ENCODE measurements around the gene SLC39A8. TPM values are rescaled to one million over a fixed set of nuclear protein-coding genes. Genes with fewer than 3 reads are reported as not detected.

Gene SLC39A8
- total and polyA plus RNA-seq, 12 donors: 2.0 to 24.2 (median 8.2) TPM

- no peak overlapping the region for H3K4me3 ChIP-seq
- no peaks in the 10 kb centered on the region for H3K9me3 ChIP-seq (replicated peaks in 1 of 3)
- intact Hi-C loops (cut with DNase I): no loop called here
- H3K4me1 ChIP-seq (replicated peaks in 1 of 2): no peaks in the 10 kb centered on the region
- no peak overlapping the region for H3K27ac ChIP-seq
- TF ChIP-seq POLR2A (IDR thresholded peaks at IDR 0.05) (no peak), CTCF (IDR thresholded peaks at IDR 0.05) (no peak)
- H3K36me3 ChIP-seq (replicated peaks in 1 of 2): no peaks in the 10 kb centered on the region
- WGBS, 4 donors: 69 to 84% (median 76%) methylated on average over 3 of the region's 3 CpGs
- no peaks in the 10 kb centered on the region for H3K27me3 ChIP-seq
- no peak for DNase-seq
Measured at GRCh38 chr4:102218656-102219055, 126.6 kb downstream of the SLC39A8 start.

- H3K9me3 ChIP-seq (replicated peaks in 1 of 3): no peaks in the 10 kb centered on the region
- no peak for DNase-seq
- intact Hi-C loops (cut with DNase I): no loop called here
- WGBS, 4 donors: 69 to 100% (median 81%) methylated on average over 1 of the region's 1 CpG
- H3K4me3 ChIP-seq: no peak overlapping the region
- TF ChIP-seq POLR2A (IDR thresholded peaks at IDR 0.05) (no peak), CTCF (IDR thresholded peaks at IDR 0.05) (no peak)
- no peak overlapping the region for H3K27ac ChIP-seq
- no peaks in the 10 kb centered on the region for H3K27me3 ChIP-seq
- H3K4me1 ChIP-seq (replicated peaks in 1 of 2): no peaks in the 10 kb centered on the region
- no peaks in the 10 kb centered on the region for H3K36me3 ChIP-seq (replicated peaks in 1 of 2)
Measured at GRCh38 chr4:102217775-102218355, 127.4 kb downstream of the SLC39A8 start.

- WGBS, 4 donors: 41 to 55% (median 51%) methylated on average over 3 of the region's 3 CpGs
- no peaks in the 10 kb centered on the region for H3K9me3 ChIP-seq (replicated peaks in 1 of 3)
- no peaks in the 10 kb centered on the region for H3K27me3 ChIP-seq
- no peak for TF ChIP-seq POLR2A (IDR thresholded peaks at IDR 0.05)
- TF ChIP-seq CTCF (IDR thresholded peaks at IDR 0.05): no peak
- H3K27ac ChIP-seq: no peak overlapping the region
- H3K36me3 ChIP-seq (replicated peaks in 1 of 2): no peaks in the 10 kb centered on the region
- H3K4me1 ChIP-seq (replicated peaks in 1 of 2): no peaks in the 10 kb centered on the region
- DNase-seq: no peak
- no peak overlapping the region for H3K4me3 ChIP-seq
- intact Hi-C loops (cut with DNase I): no loop called here
Measured at GRCh38 chr4:102217345-102217744, 127.9 kb downstream of the SLC39A8 start.

DNA sequence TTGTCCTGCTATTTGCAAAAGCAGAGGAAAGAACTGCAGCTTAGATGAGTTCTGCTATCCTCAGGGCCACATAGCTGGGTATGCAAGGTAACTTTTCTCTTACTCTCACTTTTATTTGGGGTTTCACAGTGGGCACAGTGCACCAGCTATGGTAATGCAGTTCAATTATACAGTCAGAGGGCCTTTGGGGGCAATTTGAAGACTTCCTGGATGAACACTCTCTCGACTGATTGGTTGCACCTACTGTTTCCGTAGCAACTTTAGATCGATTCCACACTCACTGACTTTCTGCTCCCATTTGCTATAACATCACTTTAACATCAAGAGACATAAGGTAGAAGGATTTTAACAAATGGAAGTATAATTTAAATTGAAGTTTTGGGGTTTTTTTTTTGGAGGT lies 128.6 kb downstream of the SLC39A8 start:
- no peak for DNase-seq
- no peak overlapping the region for H3K4me3 ChIP-seq
- no peaks in the 10 kb centered on the region for H3K36me3 ChIP-seq (replicated peaks in 1 of 2)
- TF ChIP-seq CTCF (IDR thresholded peaks at IDR 0.05) (no peak), POLR2A (IDR thresholded peaks at IDR 0.05) (no peak)
- intact Hi-C loops (cut with DNase I): no loop called here
- no peak overlapping the region for H3K27ac ChIP-seq
- H3K9me3 ChIP-seq (replicated peaks in 1 of 3): no peaks in the 10 kb centered on the region
- no peaks in the 10 kb centered on the region for H3K27me3 ChIP-seq
- 83 to 88% (median 86%) methylated on average over 3 of the region's 3 CpGs for WGBS, 4 donors
- H3K4me1 ChIP-seq (replicated peaks in 1 of 2): no peaks in the 10 kb centered on the region

Data from adrenal gland (tissue), 12 donors.